Stimulated activated CD8-positive, alpha-beta memory T cell treated with anti-CD3 and anti-CD28 coated beads, Interleukin-15, amount 100 ng/mL, for 4 hours (primary cell): ENCODE results near the gene CEACAM18.
"Not testable (repeated sequence)": the region's sequence is repeated elsewhere in the genome, so short reads cannot be mapped to it uniquely, and the experiment has no call there.

Experiments
- DNase-seq, 2 donors: peaks; one replicate each; pipeline ENCODE4 v3.0.0-alpha.2; 2020; ENCODE audit warnings: low read depth in 2 of 2

CEACAM18 gene

DNA sequence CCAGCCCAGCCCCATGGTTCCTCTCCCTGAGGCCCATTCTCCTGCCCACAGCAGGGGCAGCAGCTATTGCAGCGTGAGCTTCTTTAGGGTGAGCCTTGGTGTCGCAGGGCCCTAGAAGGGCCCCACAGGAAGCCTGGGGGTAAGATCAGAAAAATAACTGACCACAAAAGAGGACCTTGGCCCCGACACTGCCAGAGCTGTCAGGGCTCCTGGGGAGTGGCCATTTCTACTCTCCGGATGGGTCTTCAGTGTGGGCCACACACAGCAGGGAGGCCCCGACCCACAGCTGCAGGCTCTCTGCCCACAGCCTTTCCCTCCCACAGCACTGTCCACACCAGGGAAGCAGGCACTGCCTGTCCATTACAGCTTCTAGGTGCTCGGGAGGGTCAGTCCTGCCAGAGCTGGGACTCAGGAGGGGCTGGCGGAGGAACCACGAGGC is 16.6 kb upstream of the CEACAM18 start:
- no peak for DNase-seq

DNA sequence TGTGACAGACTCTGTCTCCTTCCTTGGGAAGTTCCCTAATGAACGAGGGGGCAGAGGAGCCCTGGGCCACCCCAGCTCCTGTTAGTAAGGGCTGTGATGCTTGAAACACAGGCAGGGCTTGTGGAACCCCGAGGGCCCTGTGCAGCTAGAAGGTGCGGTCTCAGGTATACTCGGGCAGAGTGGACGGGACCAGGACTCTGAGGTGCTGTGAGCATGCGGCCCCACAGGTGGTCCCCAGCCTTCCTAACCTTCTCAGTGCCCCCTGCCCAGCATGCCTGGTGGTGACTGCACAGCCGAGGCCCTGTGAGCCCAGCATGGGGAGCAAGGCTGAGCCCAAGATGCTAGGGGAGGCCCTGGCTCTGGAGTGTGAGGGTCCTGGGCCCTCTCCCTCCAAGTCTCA is 16.1 kb upstream of the CEACAM18 start:
- DNase-seq: no peak

- no peak for DNase-seq
Measured at GRCh38 chr19:51462681-51463080, 15.7 kb upstream of the CEACAM18 start.

DNA sequence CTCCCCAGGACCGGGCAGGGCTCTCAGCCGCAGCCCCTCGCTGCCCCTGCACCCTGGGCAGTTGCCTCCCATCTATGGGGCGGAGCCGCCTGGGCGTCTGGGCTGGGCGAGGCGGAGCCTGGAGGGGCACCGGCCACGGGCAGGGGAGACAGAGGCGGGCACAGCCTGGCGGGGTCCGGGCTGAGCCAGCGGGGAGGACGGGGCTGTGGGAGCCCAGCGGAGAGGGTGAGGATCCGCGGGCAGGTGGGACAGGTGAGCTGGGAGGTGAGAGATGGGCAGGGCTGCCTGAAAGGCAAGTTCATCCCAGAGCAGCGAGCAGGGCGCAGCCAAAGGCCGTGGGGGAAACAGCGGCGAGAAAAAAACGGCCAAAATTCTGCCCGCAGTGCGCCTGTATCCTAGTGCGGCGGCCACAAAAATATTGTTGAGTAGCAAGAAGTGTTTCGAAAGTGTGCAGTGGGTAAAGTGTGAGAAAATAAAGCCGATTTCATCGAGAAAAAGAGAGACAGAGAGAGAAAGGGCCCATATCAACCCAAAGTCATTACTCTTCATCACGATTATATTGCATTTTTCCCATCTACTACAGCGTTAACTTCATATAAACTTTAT is 14.3 kb upstream of the CEACAM18 start:
- DNase-seq: not testable (repeated sequence)

- no peak for DNase-seq
Measured at GRCh38 chr19:51466723-51467122, 11.6 kb upstream of the CEACAM18 start.

- DNase-seq: no peak
Measured at GRCh38 chr19:51467864-51468544, 10.3 kb upstream of the CEACAM18 start.

DNA sequence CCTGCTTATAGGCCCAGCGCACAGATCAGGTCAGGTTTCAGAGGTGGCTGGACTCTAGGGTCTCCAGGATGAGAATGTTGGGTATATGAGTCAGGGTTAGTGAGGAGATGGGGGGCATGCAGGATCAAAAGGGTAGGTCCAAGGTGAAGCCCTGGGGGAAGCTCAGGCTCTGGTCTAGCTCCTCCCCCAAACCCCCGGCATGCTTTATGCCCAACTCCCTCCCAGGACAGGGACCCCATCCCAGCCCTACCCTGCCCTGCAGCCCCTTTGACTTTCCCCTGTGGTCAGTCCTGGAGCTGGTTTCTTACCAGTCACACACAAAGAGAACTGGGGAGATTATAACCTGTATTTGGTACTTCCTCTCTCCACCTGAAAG is 9.8 kb upstream of the CEACAM18 start:
- no peak for DNase-seq

DNA sequence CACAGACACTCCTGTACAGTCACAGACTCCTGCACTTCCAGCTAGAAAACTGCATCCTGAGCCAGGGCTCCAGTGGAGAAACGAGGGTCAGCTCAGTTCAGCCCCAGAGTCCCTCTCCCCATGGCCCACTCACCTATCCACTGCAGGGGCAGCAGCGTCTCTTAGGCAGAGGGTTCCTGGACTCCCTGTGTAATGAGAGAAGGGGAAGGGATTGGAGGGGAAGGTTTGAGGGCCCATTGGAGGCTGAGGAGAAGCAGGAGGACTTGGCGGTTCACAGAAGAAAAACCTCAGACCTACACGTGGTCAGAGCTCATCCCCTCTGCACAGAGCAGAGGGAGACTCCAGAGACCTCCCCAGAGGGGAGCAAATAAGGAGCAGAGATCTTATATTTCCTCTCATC is 9.2 kb upstream of the CEACAM18 start:
- DNase-seq: no peak

DNA sequence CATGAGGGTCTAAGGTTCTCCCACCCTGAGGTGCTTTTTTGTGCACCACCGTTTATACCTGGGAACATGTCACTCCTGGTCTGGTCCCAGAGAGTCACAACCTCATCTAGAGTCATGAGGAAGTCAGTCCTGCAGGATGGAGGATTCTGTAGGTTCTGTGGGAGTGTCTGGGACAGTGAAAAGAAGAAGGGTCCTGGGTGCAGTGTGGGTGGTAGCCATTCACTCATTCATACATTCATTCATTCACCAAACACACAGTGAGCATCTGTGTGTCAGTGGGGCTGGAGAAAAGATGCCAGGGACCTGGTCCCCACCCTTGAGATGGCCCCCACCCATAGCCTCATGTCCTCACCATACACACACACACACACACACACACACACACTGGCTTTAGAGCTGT is 8.7 kb upstream of the CEACAM18 start:
- no peak for DNase-seq

DNA sequence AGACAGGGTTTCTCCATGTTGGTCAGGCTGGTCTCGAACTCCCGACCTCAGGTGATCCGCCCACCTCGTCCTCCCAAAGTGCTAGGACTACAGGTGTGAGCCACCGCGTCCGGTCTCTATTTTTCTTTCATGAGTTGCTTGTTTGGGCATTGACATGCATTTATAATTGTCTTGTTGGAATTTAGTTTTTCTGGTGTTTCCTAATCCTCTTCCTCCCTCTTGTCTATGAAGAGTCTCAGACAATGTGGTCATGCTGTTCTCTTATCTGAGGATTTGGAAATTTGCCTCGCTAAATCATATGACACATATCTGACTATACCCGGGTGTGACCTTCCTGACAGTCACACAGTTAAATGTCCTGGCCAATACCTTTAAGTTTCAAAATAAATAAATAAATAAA is 7.4 kb upstream of the CEACAM18 start:
- no peak for DNase-seq

DNA sequence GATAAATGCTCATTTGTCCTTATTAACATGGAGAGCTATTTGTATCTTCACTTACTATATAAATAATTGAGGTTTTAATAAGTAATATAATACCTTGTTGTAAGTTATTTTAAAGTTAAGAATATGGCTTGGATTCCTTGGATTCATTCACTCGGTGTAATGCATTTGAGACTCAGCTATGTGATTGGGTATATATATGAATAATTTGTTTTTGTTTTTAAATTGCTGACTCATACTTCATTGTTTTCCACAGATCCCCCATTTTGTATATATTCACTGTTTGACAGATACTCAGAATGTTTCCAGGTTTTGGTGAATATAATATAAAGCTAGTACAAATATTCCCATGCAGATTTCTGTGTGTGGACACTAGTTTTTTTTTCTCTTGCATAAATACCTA is 6.8 kb upstream of the CEACAM18 start:
- no peak for DNase-seq

DNA sequence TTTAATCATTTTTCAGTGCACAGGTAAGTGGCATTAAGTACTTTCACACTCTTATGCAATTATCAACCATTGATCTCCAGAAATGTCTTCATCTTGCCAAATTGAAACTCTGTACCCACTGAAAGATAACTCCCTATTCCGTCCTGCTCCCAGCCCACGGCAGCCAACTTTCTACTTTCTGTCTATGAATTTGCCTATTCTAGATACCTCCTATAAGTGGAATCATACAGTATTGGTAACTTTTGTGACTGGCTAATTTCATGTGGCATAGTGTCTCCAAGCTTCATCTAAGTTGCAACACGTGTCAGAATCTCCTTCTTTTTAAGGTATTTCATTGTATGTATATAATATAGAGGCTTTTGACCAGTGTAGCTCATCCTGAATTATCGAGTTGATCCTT is 5.7 kb upstream of the CEACAM18 start:
- no peak for DNase-seq

- DNase-seq: peak; percentile 46 to 78
Measured at GRCh38 chr19:51473009-51473707, 5.2 kb upstream of the CEACAM18 start.

DNA sequence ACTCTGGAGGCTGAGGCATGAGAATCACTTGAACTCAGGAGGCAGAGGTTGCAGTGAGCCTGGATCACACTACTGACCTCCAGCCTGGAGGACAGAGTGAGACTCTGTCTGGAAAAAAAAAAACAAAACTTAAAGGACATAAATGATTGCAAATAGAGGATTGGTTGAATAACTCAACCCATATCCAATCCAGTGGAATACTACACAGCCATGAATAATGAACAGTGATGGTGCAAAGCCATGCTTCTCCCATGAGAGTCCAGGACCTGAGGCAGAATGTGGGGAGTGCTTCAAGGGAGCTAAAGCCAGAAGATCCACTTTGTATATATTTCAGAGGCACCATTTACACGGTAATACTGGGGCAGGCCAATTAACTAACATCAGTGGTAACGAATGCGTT is 2.2 kb upstream of the CEACAM18 start:
- DNase-seq: no peak

DNA sequence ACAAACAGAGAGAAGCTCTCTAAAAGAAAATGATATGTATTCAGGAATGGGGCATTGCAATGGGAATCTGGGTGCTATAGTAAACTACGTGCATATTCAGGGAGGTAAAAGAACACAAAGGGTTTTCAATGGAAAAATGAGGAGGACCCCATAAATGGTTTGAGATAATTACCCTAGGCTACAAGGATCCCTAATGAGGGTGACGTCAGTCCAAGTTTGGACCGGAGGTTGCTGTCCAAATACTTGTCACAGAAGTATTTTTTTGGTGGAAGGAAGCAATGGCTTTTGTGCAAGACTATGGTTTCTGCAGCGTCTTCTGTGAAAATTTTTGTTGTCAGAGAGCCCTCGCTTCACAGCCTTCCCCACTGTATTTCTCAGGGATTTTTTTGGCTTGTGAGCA is 995 bp upstream of the CEACAM18 start:
- DNase-seq: no peak

DNA sequence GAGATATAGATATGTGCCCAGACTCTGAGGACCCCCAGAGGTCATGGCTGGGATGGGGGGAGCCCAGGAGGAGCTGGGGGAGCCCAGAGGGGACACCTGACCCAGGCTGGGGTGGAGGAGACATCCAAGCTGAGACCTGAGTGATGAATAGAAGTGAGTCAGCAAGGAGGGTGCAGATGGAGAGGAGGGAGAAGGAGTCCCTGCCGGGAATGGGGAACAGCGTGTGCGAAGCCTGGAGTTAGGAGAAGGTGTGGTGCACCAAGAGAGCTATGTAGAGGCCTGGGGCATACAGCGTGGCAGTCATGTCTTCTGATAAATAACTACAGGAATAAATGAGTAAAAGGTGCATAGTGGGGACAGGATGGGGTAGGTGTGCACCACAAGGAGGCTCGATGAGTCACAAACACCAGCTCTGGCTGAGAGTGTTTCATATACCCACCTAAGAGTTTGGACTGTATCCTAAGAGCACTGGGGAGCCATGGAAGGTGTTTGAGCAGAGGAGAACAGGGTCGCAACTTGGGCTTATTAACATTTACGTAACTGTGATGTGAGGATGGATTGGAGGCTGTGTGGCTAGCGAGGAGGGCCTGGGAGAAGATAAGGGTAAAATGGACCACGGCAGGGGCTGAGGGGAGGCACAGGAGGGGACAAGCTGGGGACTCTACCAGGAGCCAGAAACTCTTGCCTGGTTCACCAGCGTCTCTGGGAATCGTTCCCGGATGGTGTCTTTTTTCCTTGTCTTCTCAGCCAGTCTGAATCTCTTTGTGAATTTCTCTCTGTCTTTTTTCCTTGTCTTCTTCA is 1.4 kb downstream of the CEACAM18 start:
- DNase-seq: peak in 1 of 2 donors; percentile 13

GRCh38 chr19:51480590-51480989 is 2.3 kb downstream of the CEACAM18 start:
- no peak for DNase-seq

- DNase-seq: no peak
Measured at GRCh38 chr19:51485960-51486660, 7.8 kb downstream of the CEACAM18 start.

DNA sequence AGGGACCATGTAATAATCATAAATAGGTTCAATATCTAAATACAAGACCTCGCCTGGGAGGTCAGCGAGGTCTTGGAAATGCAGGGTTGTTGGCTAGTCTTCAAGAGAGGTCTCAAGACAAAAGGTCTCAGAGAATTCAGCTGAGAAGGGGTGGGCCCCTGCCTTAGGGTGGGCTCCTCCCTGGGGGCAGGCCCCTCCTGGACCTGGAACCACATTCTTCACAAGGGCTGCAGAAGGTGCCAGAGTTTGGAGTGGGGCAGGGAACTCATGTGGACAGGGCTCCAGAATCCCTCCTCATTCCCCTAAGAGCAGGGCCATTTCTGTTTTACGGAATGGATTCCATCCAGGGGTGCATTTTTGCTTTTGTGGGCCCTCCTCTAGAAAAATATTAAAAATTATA is 10.2 kb downstream of the CEACAM18 start:
- no peak for DNase-seq

DNA sequence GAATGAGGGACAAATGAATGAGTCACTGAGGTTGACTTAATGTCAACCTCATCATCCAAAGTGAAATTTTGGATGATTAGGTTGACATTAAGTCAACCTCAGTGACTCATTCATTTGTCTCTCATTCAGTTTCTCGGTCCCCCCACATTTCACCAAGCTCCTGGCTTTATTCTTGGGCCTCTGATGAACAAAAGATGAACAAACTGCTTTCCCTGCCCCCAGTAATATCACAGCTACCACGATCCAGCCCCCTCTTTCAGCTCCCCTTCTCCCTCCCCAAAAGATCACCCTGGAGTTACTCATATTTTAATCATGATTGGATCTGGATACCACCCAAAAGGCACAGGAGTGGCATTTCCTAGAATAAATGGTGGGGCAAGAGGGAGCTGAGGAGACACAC is 10.8 kb downstream of the CEACAM18 start:
- peak in 1 of 2 donors; percentile 9 for DNase-seq

DNA sequence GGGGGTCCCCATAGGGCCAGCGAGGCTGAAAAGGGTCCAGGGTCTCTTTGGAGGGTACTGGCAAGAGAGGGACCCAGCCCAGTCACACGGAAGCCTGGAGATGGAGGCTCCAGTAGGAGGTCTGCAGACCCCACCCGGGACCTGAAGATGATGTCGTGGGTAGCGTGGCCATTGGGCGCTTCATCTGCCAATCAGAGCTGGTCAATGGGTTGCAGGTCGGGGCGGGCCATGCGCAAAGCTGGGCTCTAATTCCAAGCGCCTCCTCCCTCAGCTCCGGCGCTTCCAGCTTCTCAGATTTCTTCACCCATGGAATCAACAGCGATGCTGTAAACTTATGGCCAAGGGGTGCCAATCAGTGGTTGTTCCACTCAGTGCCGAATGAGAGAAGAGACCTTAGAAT is 12.3 kb downstream of the CEACAM18 start:
- no peak for DNase-seq

GRCh38 chr19:51491586-51491985 is 13.2 kb downstream of the CEACAM18 start:
- DNase-seq: no peak
